NCI-H2196 (cell line): ENCODE results near the gene GRIA4.

ENCODE experiments used
- DNase-seq: peaks from one replicate; lab custom pipeline; 2025; ENCODE audit not compliant: unreplicated experiment; lab: John Stamatoyannopoulos, UW

Gene GRIA4

DNA sequence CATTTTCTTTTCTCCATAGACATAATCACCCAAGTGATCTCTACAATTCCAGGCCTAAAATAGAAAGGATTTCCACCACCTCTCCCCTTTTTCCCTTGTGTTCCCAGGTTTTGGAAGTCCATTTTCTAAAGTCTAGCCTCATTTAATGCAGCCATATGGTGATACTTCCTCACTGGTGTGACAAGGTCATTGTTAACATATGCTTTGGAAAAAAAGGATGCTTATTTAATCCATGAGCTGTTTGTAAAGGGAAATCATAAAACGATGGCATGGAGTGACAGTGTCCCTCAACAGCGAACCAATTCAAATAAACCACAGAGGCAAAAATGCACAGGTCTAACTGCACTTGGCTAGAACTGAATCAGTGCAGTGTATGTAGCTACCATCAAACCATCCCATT, 26.6 kb downstream of the GRIA4 start:
- DNase-seq, result no peak

DNA sequence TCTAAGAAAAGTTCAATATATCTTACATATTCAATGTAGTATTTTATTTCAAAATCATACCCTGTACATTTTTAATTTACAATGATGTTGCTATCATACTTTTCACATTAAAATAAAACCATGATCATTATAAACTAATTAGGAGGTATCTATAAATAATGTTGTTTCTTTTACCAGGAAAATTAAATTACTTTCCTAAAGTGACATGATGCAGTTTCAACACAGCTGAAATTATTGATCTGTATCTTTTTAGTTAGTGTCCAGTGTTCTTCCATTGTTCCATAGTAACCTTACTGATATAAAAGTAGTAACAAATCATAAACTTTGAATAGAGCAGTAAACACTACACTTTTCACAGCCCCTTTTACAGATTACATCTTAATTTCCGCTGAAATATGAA, 29.7 kb downstream of the GRIA4 start:
- no peak for DNase-seq

DNA sequence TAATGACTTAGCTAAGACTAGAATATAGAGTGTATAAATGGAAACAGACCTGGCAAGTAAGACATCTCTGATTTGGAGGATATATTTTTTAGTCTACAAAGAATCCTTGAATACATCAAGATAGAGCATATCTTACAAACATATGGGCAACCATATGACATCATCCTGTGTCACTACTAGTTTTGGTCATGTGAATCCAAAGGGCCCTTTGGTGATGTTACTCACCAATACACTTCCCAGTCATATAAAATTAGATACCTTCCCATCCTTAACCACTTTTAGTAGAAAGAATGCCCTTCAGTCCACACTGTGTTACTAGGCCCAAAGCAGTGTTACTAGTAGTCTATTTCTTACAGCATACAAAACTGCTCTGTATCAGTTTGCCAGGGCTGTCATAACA, 31.6 kb downstream of the GRIA4 start:
- no peak for DNase-seq

DNA sequence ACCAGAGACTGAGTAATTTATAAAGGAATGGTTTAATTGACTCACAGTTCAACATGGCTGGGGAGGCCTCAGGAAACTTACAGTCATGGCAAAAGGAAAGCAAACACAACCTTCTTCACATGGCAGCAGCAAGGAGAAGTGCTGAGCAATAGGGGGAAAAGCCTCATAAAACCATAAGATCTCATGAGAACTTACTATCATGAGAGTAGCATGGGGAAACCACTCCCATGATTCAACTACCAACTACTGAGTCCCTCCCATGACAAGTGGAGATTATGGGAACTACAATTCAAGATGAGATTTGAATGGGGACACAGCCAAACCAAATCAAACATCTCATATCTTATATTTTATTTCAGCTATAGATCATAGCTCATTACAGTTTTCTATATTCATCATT, 33.0 kb downstream of the GRIA4 start:
- DNase-seq, result no peak

- DNase-seq, result no peak
These were observed 35.1 kb downstream of the GRIA4 start for GRCh38 chr11:105644839-105645573.

- DNase-seq, result no peak
These were observed 37.9 kb downstream of the GRIA4 start for GRCh38 chr11:105647780-105648179.

DNA sequence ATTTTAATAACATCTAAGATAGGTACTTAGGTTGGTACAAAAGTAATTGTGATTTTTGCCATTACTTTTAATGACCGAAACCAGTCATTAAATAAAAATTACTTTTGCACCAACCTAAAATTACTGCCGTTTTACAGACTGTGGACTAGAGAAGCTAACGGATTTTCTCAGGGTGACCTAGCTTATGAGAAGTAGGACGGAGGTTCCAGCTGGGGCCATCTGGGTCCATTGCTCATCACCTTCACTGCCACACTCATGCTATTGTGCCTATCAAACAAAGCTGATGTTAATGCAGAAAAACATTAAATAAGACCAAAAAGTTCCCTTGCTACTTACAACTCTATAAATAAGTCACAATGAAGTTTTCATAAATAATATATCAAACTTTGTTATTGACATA, 38.9 kb downstream of the GRIA4 start:
- no peak for DNase-seq

- no peak for DNase-seq
These were observed 55.4 kb downstream of the GRIA4 start for GRCh38 chr11:105665281-105665680.

GRCh38 chr11:105667441-105667840, 57.6 kb downstream of the GRIA4 start:
- DNase-seq, result no peak

DNA sequence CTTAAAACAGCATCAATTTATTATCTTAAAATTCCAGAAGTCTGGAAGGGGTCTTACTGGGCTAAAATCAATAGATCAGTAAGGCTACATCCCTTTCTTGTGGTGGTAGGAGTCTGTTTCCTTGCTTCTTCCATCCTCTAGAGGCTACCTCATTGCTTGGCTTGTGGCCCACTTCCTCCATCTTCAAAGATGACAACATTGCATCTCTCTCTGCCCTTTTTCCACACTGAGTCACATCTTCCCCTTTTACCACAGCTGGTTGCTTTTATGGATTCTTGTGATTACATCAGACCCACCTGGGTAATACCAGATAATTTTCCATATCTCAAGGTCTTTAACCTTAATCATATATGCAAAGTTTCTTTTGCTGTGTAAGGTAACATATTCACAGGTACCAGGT, 60.9 kb downstream of the GRIA4 start:
- no peak for DNase-seq

DNA sequence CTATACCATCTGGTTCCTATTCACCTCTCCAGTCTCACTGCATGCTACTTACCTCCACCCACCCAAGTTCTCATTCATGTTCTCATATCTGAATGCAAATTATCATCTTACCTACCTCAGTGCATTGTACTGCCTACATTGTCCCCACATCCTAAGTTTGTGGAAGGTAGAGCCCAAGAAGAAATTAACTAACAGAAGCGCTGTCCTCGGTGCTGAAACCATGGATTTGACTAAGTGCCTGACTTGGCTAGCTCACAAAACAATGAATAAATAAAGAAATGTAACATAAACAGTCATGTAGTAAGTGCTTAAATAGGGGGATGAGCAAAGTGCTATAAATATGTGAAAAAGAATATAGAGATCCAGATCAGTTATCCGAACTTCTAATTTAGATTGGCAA, 63.2 kb downstream of the GRIA4 start:
- no peak for DNase-seq

- no peak for DNase-seq
These were observed 79.8 kb downstream of the GRIA4 start for GRCh38 chr11:105689631-105690030.

GRCh38 chr11:105690467-105690866, 80.6 kb downstream of the GRIA4 start:
- DNase-seq, result no peak

DNA sequence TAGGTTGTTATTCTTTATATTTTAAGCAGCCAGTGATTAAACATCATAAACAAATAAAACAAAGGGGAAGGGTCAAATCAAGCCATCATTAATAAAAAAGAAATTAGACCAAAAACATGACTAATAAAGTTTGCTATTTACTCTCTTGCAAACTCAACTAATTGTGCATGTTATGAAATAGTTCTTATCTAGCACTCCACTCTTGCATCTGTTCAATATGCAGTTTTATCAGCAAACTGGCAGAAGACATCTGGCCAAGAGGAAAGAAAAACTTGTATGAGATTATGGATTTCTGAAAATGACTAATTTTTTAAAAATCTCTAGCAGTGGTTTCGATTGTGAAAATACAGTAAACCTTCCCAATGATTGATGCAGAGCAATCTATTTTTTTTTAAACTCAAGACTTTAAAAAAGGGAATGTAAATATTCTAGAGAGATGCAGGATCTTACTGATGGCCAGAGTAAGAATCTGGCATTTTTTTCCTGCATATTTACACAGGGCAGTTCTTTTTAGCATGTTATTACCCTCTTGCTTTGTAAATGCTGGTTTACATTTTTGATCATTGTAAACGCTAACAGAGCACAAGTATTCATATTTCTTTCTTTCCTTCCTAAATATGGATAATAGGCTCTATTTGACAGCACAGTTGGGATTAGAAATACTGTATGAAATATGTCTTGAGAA, 83.3 kb downstream of the GRIA4 start:
- DNase-seq, result no peak

GRCh38 chr11:105696000-105696399, 86.1 kb downstream of the GRIA4 start:
- DNase-seq, result no peak

- DNase-seq, result no peak
These were observed 87.4 kb downstream of the GRIA4 start for GRCh38 chr11:105697291-105697690.

DNA sequence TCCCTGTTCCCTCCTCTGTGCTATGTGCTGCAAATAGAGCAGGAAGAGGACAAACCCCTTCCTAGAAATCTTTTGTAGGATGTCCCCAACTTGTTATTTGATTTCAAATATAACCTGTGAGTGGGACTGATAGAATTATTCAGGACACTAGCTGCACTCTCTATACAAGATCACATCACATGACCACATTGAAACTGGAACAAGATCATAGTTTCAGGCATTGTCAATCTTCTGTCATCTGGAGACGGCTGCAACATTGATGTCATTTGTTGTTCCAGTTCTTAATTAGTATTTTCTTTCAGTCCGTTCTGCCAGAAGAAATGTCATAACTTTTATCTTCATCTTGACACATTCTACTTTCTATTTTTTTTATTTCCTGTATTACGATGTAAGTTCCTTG, 89.3 kb downstream of the GRIA4 start:
- no peak for DNase-seq

GRCh38 chr11:105700271-105700670, 90.4 kb downstream of the GRIA4 start:
- no peak for DNase-seq

GRCh38 chr11:105701098-105701497, 91.2 kb downstream of the GRIA4 start:
- DNase-seq, result no peak

DNA sequence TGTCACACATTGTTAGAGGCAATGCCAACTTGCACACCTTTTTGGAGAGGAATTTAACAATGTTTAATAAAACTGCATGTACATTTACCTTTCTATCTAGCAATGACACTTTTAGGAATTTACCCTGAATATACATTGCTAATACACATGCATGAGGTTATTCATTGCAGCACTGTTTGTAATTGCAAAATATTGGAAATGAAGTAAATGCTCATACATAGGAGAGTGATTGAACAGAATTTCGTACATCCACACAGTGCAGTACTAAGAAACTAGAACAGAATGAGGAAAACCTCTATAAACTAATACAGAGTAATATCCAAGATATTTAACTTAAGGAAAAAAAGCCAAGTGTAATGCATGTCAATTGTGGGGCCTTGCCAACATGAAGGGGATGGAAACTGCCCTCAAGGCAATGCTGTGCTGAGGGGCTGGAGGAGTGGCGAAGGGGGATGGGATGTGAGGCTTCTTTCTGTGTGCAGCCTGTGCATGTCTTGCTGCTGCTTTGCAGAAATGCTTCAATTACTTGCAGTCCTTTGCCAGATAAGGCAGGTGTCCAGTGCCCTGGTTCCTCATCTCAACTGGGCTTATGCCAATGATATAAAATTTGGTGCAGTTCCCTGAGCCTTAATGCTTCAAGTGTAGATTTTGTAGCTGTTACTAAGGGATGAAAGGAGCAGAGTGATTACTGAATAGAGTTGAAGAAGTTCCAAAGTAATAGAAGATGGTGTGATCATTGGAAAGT, 96.1 kb downstream of the GRIA4 start:
- DNase-seq, result no peak

GRCh38 chr11:105713106-105713505, 103.2 kb downstream of the GRIA4 start:
- DNase-seq, result no peak

GRCh38 chr11:105713696-105714095, 103.8 kb downstream of the GRIA4 start:
- no peak for DNase-seq
